A673 (cell line): ENCODE data around the gene LTBP2.

Experiments used
- CTCF ChIP-seq: fragments of 300-800, 200-600 bp; sonication (generic); conservative IDR thresholded peaks from 2 replicates; pipeline ENCODE4 v1.5.1; 2017; ENCODE audit warnings: low read depth, mild to moderate bottlenecking, antibody characterized with exemption, low read length, moderate library complexity, mixed read lengths
- EZH2 ChIP-seq: fragments of 200-600 bp; sonication (generic); IDR thresholded peaks from 2 replicates; pipeline ENCODE4 v1.6.1; 2017; ENCODE audit warnings: borderline replicate concordance, low read depth, mild to moderate bottlenecking, mixed read lengths, antibody characterized with exemption, low read length; ENCODE audit not compliant: poor library complexity, severe bottlenecking

- TF ChIP-seq CTCF (no peak), EZH2 (no peak)
Observed at GRCh38 chr14:74645244-74645643, 33.2 kb upstream of the LTBP2 start.
